GM12865 (cell line): Measurements from ENCODE around the gene EML5.

ENCODE experiments used
- DNase-seq: peaks from one replicate; pipeline ENCODE4 v3.0.0; 2010; ENCODE audit warnings: low read depth
- H3K4me3 ChIP-seq: 2 replicates; pipeline ENCODE4 v1.5.1; 2011; ENCODE audit warnings: mild to moderate bottlenecking, low read depth, low read length, control low read depth
- CTCF ChIP-seq: IDR thresholded peaks from 2 replicates; pipeline ENCODE4 v1.5.1; 2011; ENCODE audit warnings: low read length, control low read depth, low read depth, inconsistent platforms; ENCODE audit not compliant: insufficient read depth; ENCODE audit errors: missing control alignments

EML5 gene

GRCh38 chr14:88628033-88628432, 164.7 kb downstream of the EML5 start:
- no peak for TF ChIP-seq CTCF
- H3K4me3 ChIP-seq, result no peak overlapping the region
- no peak for DNase-seq

GRCh38 chr14:88625671-88626070, 167.1 kb downstream of the EML5 start:
- no peak for TF ChIP-seq CTCF

GRCh38 chr14:88621100-88621499, 171.7 kb downstream of the EML5 start:
- H3K4me3 ChIP-seq, result no peak overlapping the region
- TF ChIP-seq CTCF, result no peak
- no peak for DNase-seq

More at GRCh38 chr14:88625671-88626070, 167.1 kb downstream of the EML5 start:
- no peak for DNase-seq
- no peak overlapping the region for H3K4me3 ChIP-seq

GRCh38 chr14:88618476-88618875, 174.3 kb downstream of the EML5 start:
- TF ChIP-seq CTCF, result no peak
- DNase-seq, result no peak
- H3K4me3 ChIP-seq, result no peak overlapping the region

- TF ChIP-seq CTCF, result no peak
- DNase-seq, result no peak
Measured at GRCh38 chr14:88617479-88617878, 175.3 kb downstream of the EML5 start.

GRCh38 chr14:88616697-88617096, 176.1 kb downstream of the EML5 start:
- H3K4me3 ChIP-seq, result no peak overlapping the region
- no peak for DNase-seq
- no peak for TF ChIP-seq CTCF

More at GRCh38 chr14:88617479-88617878, 175.3 kb downstream of the EML5 start:
- H3K4me3 ChIP-seq, result no peak overlapping the region

- TF ChIP-seq CTCF, result no peak
- H3K4me3 ChIP-seq, result no peak overlapping the region
- peak; percentile 10 for DNase-seq
Measured at GRCh38 chr14:88614218-88614907, 178.4 kb downstream of the EML5 start.
